ENCODE measurements around the gene RAMAC. TPM values are rescaled to one million over a fixed set of nuclear protein-coding genes. Genes with fewer than 3 reads are reported as not detected.

Gene RAMAC
- total and polyA plus RNA-seq, 2 of the 8 experiments (the other 6 are each of a cell fraction or from before 2014, with no cell fraction given): 20.7 to 32.9 TPM

- no peak overlapping the region for H2AFZ ChIP-seq (ENCODE audit: low read length)
- H3K79me2 ChIP-seq (ENCODE audit: control insufficient read depth in 1 of 2, insufficient read depth in 2 of 2, low read length in 2 of 2): no peaks in the 10 kb centered on the region
- POLR2A ChIA-PET (ENCODE audit: partially characterized antibody): interaction anchor here (0.8 kb wide), 1 partner anchor 57 kb away, joined by 3 read pairs; no protein-coding TSS in a partner anchor
- H4K20me1 ChIP-seq (replicated peaks in 1 of 2; ENCODE audit: control insufficient read depth in 1 of 2, insufficient read depth in 2 of 2, low read length in 2 of 2): no peaks in the 10 kb centered on the region
- FAIRE-seq (no peak), DNase-seq (ENCODE audit: low read depth in 1 of 2, low spot score in 2 of 2) (no peak)
- H3K27me3 ChIP-seq (replicated peaks in 1 of 4; ENCODE audit: control insufficient read depth in 3 of 4, extremely low read depth in 1 of 4, insufficient read depth in 3 of 4, low read length in 3 of 4): no peaks in the 10 kb centered on the region
- H4K91ac ChIP-seq (replicated peaks; ENCODE audit: insufficient read length, low read length): no peak overlapping the region
- H3K36me3 ChIP-seq (ENCODE audit: control insufficient read depth in 2 of 4, insufficient read depth in 4 of 4, low read length in 3 of 4): peaks cover 0 to 16% (median 0%) of the 10 kb centered on the region in 4 experiments; a peak in 4 of 8 replicates
- H2BK12ac ChIP-seq (ENCODE audit: low read depth, low read length): no peak overlapping the region
- no peaks in the 10 kb centered on the region for H3K4me1 ChIP-seq (replicated peaks in 1 of 4; ENCODE audit: control insufficient read depth in 3 of 4, insufficient read depth in 4 of 4, low read length in 3 of 4)
- no peak overlapping the region for H3K4me3 ChIP-seq (ENCODE audit: extremely low read depth in 1 of 4, insufficient read depth in 2 of 4, low read depth in 3 of 4, low read length in 4 of 4)
- H3K23ac ChIP-seq (ENCODE audit: insufficient read length): no peak overlapping the region
- H3K27ac ChIP-seq (ENCODE audit: low read depth, low read length): no peak overlapping the region
- H3K4ac ChIP-seq (replicated peaks; ENCODE audit: insufficient read length, low read depth, low read length): no peak overlapping the region
- no peak overlapping the region for H3K14ac ChIP-seq (ENCODE audit: insufficient read length)
- H2AK5ac ChIP-seq (ENCODE audit: low read depth, low read length): no peak overlapping the region
- no peak overlapping the region for H4K5ac ChIP-seq (ENCODE audit: insufficient read length, low read depth, low read length)
- no peak overlapping the region for H2BK5ac ChIP-seq (ENCODE audit: low read depth, low read length)
- H3K4me2 ChIP-seq (ENCODE audit: insufficient read depth in 1 of 2, low read depth in 2 of 2, low read length in 2 of 2): no peak overlapping the region
- no peak overlapping the region for H2BK120ac ChIP-seq (replicated peaks; ENCODE audit: low read depth, low read length)
- no peak overlapping the region for H3K18ac ChIP-seq (ENCODE audit: extremely low read depth, low read length)
- no peak overlapping the region for H3K56ac ChIP-seq (replicated peaks; ENCODE audit: insufficient read length, low read depth, low read length)
- WGBS, 2 experiments (ENCODE audit: extremely low coverage in 1 of 2, insufficient coverage in 1 of 2, insufficient read length in 1 of 2, insufficient replicate concordance in 2 of 2, low coverage in 1 of 2, low lambda C conversion rate in 2 of 2, missing lambda C conversion rate in 1 of 2): 86 to 100% methylated on average over 2 to 4 of the region's 4 CpGs
- TF ChIP-seq RAD21 (IDR thresholded peaks at IDR 0.05 in 1 of 2, conservative IDR thresholded peaks at IDR 0.05 in 1 of 2; ENCODE audit: low read depth in 2 of 2, low read length in 2 of 2) (no peak), POLR2AphosphoS5 (IDR thresholded peaks at IDR 0.05; ENCODE audit: low read depth, low read length) (no peak), EP300 (IDR thresholded peaks at IDR 0.05; ENCODE audit: borderline replicate concordance in 1 of 2, low read depth in 2 of 2, low read length in 2 of 2) (no peak)
- H2BK15ac ChIP-seq (ENCODE audit: low read length): no peak overlapping the region
- no peaks in the 10 kb centered on the region for H3K79me1 ChIP-seq (ENCODE audit: low read depth, low read length)
- H3K23me2 ChIP-seq (ENCODE audit: low read depth, low read length): no peaks in the 10 kb centered on the region
- H2BK20ac ChIP-seq (ENCODE audit: low read length): no peak overlapping the region
- no peak overlapping the region for H4K8ac ChIP-seq (ENCODE audit: extremely low read depth, insufficient read depth, low read length)
- H3K9ac ChIP-seq (replicated peaks in 1 of 4; ENCODE audit: extremely low read depth in 1 of 4, low read depth in 3 of 4, low read length in 3 of 4): no peak overlapping the region
- CTCF ChIA-PET (ENCODE audit: partially characterized antibody): interaction anchor here (0.5 to 2.1 kb wide), 7 partner anchors 15 to 371 kb away, joined by 3 to 9 read pairs (median 3); partner anchors contain the start of gene C15orf40
- H3K9me3 ChIP-seq (ENCODE audit: insufficient read depth in 2 of 2, low read depth in 1 of 2, low read length in 1 of 2): no peaks in the 10 kb centered on the region
Observed at GRCh38 chr15:82993144-82993543, 7.1 kb downstream of the RAMAC start.
